ENCODE measurements around the gene HTATSF1. TPM values are rescaled to one million over a fixed set of nuclear protein-coding genes. Genes with fewer than 3 reads are reported as not detected.

The HTATSF1 gene, protein sequence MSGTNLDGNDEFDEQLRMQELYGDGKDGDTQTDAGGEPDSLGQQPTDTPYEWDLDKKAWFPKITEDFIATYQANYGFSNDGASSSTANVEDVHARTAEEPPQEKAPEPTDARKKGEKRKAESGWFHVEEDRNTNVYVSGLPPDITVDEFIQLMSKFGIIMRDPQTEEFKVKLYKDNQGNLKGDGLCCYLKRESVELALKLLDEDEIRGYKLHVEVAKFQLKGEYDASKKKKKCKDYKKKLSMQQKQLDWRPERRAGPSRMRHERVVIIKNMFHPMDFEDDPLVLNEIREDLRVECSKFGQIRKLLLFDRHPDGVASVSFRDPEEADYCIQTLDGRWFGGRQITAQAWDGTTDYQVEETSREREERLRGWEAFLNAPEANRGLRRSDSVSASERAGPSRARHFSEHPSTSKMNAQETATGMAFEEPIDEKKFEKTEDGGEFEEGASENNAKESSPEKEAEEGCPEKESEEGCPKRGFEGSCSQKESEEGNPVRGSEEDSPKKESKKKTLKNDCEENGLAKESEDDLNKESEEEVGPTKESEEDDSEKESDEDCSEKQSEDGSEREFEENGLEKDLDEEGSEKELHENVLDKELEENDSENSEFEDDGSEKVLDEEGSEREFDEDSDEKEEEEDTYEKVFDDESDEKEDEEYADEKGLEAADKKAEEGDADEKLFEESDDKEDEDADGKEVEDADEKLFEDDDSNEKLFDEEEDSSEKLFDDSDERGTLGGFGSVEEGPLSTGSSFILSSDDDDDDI
- polyA plus RNA-seq (2013, experiment 1 of 2), result 28.2 TPM
- 28.7 TPM for polyA plus RNA-seq (2013, experiment 2 of 2)

DNA sequence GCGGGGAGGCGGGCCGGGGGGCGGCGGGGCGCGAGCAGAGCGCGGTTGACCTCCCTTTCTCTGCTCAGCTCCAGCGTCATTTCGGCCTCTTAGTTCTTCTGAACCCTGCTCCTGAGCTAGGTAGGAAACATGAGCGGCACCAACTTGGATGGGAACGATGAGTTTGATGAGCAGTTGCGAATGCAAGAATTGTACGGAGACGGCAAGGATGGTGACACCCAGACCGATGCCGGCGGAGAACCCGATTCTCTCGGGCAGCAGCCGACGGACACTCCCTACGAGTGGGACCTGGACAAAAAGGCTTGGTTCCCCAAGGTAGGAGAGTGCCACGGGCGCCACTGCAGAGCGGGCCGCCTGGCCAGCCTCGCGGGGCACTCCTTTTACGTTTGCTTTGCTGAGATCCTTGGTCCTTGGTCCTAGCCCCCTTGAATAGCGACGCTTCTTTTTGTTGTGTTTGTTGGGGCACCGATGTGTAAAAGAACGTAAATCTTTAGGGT is at the start of gene HTATSF1:
Gene HTATSF1 (plus strand): TSS at position 37 of the 497 bp plus-strand sequence. CDS start 93 bp downstream, at position 130.
- Histone ChIP-seq H4K91ac (ENCODE audit: low read length) (peak within 1 kb of the TSS; percentile 50), H3K27me3 (ENCODE audit: control insufficient read depth in 1 of 2, insufficient read depth in 1 of 2, low read length in 2 of 2) (peaks cover 0 to 6% of the 10 kb centered on the region in 2 experiments), H3K36me3 (ENCODE audit: control insufficient read depth in 1 of 2, insufficient read depth in 2 of 2, low read depth in 1 of 2, low read length in 2 of 2) (peaks cover 0 to 22% of the 10 kb centered on the region in 2 experiments), H3K27ac (ENCODE audit: low read length, poor library complexity, severe bottlenecking) (peak within 1 kb of the TSS; percentile 71), H3K23ac (ENCODE audit: low read length in 2 of 2) (no peak within 1 kb of the TSS), H2BK15ac (ENCODE audit: low read depth, poor library complexity, severe bottlenecking) (no peak within 1 kb of the TSS), H3K4me3 (ENCODE audit: insufficient read depth in 1 of 2, low read depth in 1 of 2, low read length in 2 of 2) (peak within 1 kb of the TSS; percentile 76 to 88), H2AFZ (ENCODE audit: low read depth, low read length) (peak within 1 kb of the TSS; percentile 53), H2BK12ac (ENCODE audit: low read length in 2 of 2) (no peak within 1 kb of the TSS), H3K79me1 (replicated peaks; ENCODE audit: low read length, poor library complexity, severe bottlenecking) (no peaks in the 10 kb centered on the region), H3K9me3 (ENCODE audit: control insufficient read depth, low read length) (no peaks in the 10 kb centered on the region), H2BK120ac (ENCODE audit: low read depth, low read length) (peak within 1 kb of the TSS; percentile 89), H3K4ac (ENCODE audit: low read depth in 1 of 2, low read length in 2 of 2) (peak within 1 kb of the TSS; percentile 79 to 91), H3K9ac (ENCODE audit: low read length) (peak within 1 kb of the TSS; percentile 91), H4K8ac (ENCODE audit: low read length) (peak within 1 kb of the TSS; percentile 94), H3K14ac (ENCODE audit: low read length in 2 of 2) (no peak within 1 kb of the TSS), H3K4me2 (ENCODE audit: low read length, poor library complexity, severe bottlenecking) (peak within 1 kb of the TSS; percentile 47), H3K4me1 (ENCODE audit: control insufficient read depth, insufficient read depth, low read depth, low read length) (peaks cover 2% of the 10 kb centered on the region), H3K18ac (ENCODE audit: low read depth in 1 of 2, low read length in 2 of 2) (peak within 1 kb of the TSS; percentile 73 to 89), H2BK5ac (ENCODE audit: low read depth, low read length, poor library complexity, severe bottlenecking) (peak within 1 kb of the TSS; percentile 57), H2AK5ac (ENCODE audit: low read length, severe bottlenecking) (no peak within 1 kb of the TSS)
- WGBS, result under 1% methylated on average over 16 of the region's 35 CpGs
- DNase-seq, result no peak

DNA sequence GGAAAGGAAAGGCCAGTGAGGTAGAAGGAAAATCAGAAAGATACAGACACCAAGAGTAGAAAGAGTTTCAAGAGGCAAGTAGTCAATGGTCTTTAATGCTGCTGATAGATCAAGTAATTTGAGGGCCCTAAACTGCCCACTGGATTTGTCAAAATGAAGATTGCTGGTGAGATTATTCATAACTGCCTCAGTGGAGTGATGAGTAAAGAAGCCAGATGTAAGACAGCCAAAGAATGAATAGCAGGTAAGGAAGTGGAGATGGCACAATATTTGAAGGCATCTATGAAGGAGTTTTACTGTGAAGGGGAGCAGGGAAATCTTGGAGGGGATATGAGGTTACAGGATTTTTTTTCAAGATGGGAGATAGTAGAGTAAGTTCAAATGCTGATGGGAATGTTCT is 49.4 kb upstream of the HTATSF1 start:
- Histone ChIP-seq H3K27me3 (ENCODE audit: control insufficient read depth in 1 of 2, insufficient read depth in 1 of 2, low read length in 2 of 2) (peaks cover 0 to 4% of the 10 kb centered on the region in 2 experiments), H4K91ac (ENCODE audit: low read length) (no peak overlapping the region), H3K9me3 (ENCODE audit: control insufficient read depth, low read length) (no peaks in the 10 kb centered on the region), H3K79me1 (replicated peaks; ENCODE audit: low read length, poor library complexity, severe bottlenecking) (no peaks in the 10 kb centered on the region), H3K18ac (ENCODE audit: low read depth in 1 of 2, low read length in 2 of 2) (no peak overlapping the region), H3K36me3 (ENCODE audit: control insufficient read depth in 1 of 2, insufficient read depth in 2 of 2, low read depth in 1 of 2, low read length in 2 of 2) (no peaks in the 10 kb centered on the region), H3K4me3 (ENCODE audit: insufficient read depth in 1 of 2, low read depth in 1 of 2, low read length in 2 of 2) (no peak overlapping the region), H2AFZ (ENCODE audit: low read depth, low read length) (no peak overlapping the region), H3K4me1 (ENCODE audit: control insufficient read depth, insufficient read depth, low read depth, low read length) (no peaks in the 10 kb centered on the region), H4K8ac (ENCODE audit: low read length) (no peak overlapping the region), H3K4me2 (ENCODE audit: low read length, poor library complexity, severe bottlenecking) (no peak overlapping the region), H2AK5ac (ENCODE audit: low read length, severe bottlenecking) (no peak overlapping the region), H2BK5ac (ENCODE audit: low read depth, low read length, poor library complexity, severe bottlenecking) (no peak overlapping the region), H2BK12ac (ENCODE audit: low read length in 2 of 2) (no peak overlapping the region), H3K4ac (ENCODE audit: low read depth in 1 of 2, low read length in 2 of 2) (no peak overlapping the region), H3K14ac (ENCODE audit: low read length in 2 of 2) (no peak overlapping the region), H2BK15ac (ENCODE audit: low read depth, poor library complexity, severe bottlenecking) (no peak overlapping the region), H2BK120ac (ENCODE audit: low read depth, low read length) (no peak overlapping the region), H3K27ac (ENCODE audit: low read length, poor library complexity, severe bottlenecking) (no peak overlapping the region), H3K9ac (ENCODE audit: low read length) (no peak overlapping the region), H3K23ac (ENCODE audit: low read length in 2 of 2) (no peak overlapping the region)
- DNase-seq, result no peak

DNA sequence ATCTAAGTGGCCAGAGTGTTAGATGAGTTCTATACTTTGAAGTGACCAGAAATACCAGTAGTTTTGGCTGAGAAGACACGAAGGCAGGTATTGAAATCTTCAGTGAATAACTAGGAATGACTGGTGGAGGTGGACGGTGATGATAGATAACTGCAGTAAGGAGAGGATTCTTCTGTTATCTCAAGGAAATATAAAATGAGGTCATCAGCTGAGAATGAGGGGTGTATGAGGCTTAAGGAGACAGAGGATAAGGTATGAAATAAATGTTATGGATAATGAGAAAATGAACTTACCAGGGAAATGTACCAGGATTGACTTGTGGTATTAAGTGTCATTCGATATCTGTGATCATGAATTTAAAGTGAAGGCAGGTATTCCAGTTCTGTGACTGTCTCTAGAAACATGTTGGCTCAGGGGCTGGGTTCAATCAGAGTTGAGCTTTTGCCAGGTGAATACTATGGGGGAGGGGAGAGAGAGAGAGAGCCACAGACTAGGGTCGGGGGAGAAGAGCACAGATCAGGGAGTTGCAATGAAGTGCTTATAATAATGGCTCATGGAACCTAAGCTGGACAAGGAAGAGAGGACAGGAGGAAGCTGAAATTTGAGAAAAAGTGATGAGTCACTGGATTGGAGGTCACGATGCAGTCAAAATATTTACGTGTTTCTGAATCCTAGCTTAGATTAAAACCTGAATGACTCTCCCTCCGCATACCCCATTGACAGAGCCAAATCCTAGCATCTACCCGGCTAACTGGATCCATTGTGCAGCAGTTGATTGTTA is 47.2 kb upstream of the HTATSF1 start:
- Histone ChIP-seq H3K23ac (ENCODE audit: low read length in 2 of 2) (no peak overlapping the region), H2BK12ac (ENCODE audit: low read length in 2 of 2) (no peak overlapping the region), H3K4me2 (ENCODE audit: low read length, poor library complexity, severe bottlenecking) (no peak overlapping the region), H2BK120ac (ENCODE audit: low read depth, low read length) (no peak overlapping the region), H3K18ac (ENCODE audit: low read depth in 1 of 2, low read length in 2 of 2) (no peak overlapping the region), H3K9me3 (ENCODE audit: control insufficient read depth, low read length) (no peaks in the 10 kb centered on the region), H2AK5ac (ENCODE audit: low read length, severe bottlenecking) (no peak overlapping the region), H2BK15ac (ENCODE audit: low read depth, poor library complexity, severe bottlenecking) (no peak overlapping the region), H3K27me3 (ENCODE audit: control insufficient read depth in 1 of 2, insufficient read depth in 1 of 2, low read length in 2 of 2) (peaks cover 0 to 4% of the 10 kb centered on the region in 2 experiments), H3K4ac (ENCODE audit: low read depth in 1 of 2, low read length in 2 of 2) (no peak overlapping the region), H3K4me1 (ENCODE audit: control insufficient read depth, insufficient read depth, low read depth, low read length) (no peaks in the 10 kb centered on the region), H2BK5ac (ENCODE audit: low read depth, low read length, poor library complexity, severe bottlenecking) (no peak overlapping the region), H3K36me3 (ENCODE audit: control insufficient read depth in 1 of 2, insufficient read depth in 2 of 2, low read depth in 1 of 2, low read length in 2 of 2) (no peaks in the 10 kb centered on the region), H2AFZ (ENCODE audit: low read depth, low read length) (no peak overlapping the region), H3K27ac (ENCODE audit: low read length, poor library complexity, severe bottlenecking) (no peak overlapping the region), H4K8ac (ENCODE audit: low read length) (no peak overlapping the region), H3K14ac (ENCODE audit: low read length in 2 of 2) (no peak overlapping the region), H3K79me1 (replicated peaks; ENCODE audit: low read length, poor library complexity, severe bottlenecking) (no peaks in the 10 kb centered on the region), H3K9ac (ENCODE audit: low read length) (no peak overlapping the region), H3K4me3 (ENCODE audit: insufficient read depth in 1 of 2, low read depth in 1 of 2, low read length in 2 of 2) (no peak overlapping the region), H4K91ac (ENCODE audit: low read length) (no peak overlapping the region)
- DNase-seq, result peak; percentile 5
- 65% methylated on average over 4 of the region's 8 CpGs for WGBS

Measured in mesenchymal stem cell (in vitro differentiated cells and primary cell).